ENCODE results near the gene TAF11.
"Not testable (repeated sequence)": the region's sequence is repeated elsewhere in the genome, so short reads cannot be mapped to it uniquely, and the experiment has no call there.

TAF11 gene

DNA sequence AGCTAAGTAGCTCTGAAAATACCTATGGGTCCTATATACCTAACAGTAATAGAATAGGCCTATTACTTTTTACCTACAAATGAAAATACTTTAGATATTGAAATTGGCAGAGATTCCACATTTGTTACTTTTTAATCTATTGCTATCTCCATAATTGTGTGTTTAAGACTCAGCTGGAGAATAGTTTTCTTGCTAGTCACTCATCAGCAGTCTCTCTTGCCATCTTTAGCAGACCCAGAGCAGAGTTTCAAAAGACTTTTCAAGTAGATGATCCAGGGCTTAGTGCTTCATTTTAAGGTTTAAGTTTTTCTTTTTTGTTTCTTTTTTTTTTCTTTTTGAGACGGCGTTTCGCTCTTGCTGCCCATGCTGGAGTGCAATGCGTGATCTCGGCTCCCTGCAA, 14.1 kb upstream of the TAF11 start:
- intact Hi-C loops (cut with DNase I; ENCODE audit: low total_unique reads): no loop called here
- Histone ChIP-seq H3K4me1 (no peaks in the 10 kb centered on the region), H3K4me3 (no peak overlapping the region), H3K27me3 (no peaks in the 10 kb centered on the region), H3K36me3 (no peaks in the 10 kb centered on the region), H3K9me3 (no peaks in the 10 kb centered on the region), H3K27ac (no peak overlapping the region)
- TF ChIP-seq, protein P1, sequence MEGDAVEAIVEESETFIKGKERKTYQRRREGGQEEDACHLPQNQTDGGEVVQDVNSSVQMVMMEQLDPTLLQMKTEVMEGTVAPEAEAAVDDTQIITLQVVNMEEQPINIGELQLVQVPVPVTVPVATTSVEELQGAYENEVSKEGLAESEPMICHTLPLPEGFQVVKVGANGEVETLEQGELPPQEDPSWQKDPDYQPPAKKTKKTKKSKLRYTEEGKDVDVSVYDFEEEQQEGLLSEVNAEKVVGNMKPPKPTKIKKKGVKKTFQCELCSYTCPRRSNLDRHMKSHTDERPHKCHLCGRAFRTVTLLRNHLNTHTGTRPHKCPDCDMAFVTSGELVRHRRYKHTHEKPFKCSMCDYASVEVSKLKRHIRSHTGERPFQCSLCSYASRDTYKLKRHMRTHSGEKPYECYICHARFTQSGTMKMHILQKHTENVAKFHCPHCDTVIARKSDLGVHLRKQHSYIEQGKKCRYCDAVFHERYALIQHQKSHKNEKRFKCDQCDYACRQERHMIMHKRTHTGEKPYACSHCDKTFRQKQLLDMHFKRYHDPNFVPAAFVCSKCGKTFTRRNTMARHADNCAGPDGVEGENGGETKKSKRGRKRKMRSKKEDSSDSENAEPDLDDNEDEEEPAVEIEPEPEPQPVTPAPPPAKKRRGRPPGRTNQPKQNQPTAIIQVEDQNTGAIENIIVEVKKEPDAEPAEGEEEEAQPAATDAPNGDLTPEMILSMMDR (IDR thresholded peaks at IDR 0.05): no peak
- DNase-seq: no peak

DNA sequence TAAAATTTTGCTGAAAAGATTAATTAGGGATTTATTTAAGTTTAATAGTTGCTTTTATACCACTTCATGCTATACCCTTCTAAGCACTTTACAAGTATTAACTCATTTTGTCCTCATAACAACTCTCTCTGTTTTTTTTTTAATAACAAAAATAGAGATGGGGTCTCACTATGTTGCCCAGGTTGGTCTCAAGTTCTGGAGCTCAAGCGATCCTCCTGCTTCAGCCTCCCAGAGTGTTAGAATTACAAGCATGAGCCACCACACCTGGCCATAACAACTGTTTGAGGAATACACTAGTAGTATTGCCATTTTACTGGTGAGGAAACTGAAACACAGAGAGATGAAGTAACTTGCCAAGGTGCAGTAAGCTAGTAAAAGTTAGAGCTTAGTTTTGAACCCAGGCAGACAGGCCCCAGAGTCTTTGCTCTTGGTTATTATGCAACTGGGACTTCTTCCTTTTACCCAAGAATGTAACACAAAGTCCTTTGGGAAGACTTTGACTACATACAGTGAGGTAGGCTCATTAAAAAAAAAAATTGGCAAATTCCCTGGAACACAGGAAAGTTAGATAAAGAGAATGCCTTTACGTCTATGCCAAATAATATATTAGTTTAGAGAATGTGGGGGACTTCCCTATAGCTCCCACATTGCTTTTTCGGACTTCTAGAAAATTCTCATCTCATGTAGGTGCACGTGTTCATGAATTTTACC, 12.6 kb upstream of the TAF11 start:
- no peak overlapping the region for H3K4me3 ChIP-seq
- TF ChIP-seq, protein P1 (IDR thresholded peaks at IDR 0.05): no peak
- H3K9me3 ChIP-seq: no peaks in the 10 kb centered on the region
- H3K4me1 ChIP-seq: no peaks in the 10 kb centered on the region
- H3K36me3 ChIP-seq: no peaks in the 10 kb centered on the region
- intact Hi-C loops (cut with DNase I; ENCODE audit: low total_unique reads): no loop called here
- no peak for DNase-seq
- H3K27me3 ChIP-seq: no peaks in the 10 kb centered on the region
- H3K27ac ChIP-seq: no peak overlapping the region

DNA sequence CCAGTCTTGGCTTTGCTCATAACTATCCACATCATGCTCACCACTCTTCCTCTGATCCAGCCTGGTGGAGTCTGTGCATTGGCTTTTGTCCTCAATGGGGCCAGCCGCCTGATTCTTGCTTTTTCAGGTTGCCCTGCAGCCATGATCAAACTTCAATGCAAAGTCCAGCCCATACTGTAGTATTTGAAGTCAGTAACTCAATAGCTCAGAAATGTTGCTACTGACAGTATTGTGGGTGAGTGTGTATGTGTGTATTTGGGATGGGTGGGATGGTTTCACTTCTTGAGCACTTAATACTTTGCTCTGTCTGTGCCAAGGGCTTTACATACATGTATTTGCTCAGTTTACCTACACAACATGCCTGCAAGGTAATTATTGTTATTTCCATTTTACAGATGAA, 11.9 kb upstream of the TAF11 start:
- H3K4me3 ChIP-seq; DNase-seq; H3K27me3 ChIP-seq; intact Hi-C loops (cut with DNase I; ENCODE audit: low total_unique reads); H3K4me1 ChIP-seq; H3K9me3 ChIP-seq; H3K36me3 ChIP-seq; H3K27ac ChIP-seq: not testable (repeated sequence)

DNA sequence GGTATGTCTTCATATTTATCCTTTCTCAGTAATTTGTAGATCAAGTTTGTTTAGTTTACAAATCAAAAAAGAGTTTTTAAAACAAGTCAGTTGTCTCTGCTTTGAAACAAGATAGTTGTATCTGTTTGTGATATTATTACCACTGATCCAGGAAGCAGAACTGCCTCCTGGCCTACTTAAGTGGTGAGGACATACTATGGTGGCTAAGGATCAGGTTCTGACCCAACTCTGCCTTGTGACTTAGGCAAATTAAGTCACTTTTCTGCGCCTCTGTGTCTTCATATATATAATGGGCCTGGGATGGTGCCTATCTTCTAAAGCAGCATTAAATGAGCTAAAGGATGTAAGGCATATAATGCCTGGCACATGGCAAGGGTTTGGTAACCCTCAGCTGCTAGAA, 9.9 kb upstream of the TAF11 start:
- Histone ChIP-seq H3K27me3 (no peaks in the 10 kb centered on the region), H3K4me1 (no peaks in the 10 kb centered on the region), H3K9me3 (no peaks in the 10 kb centered on the region), H3K4me3 (no peak overlapping the region), H3K27ac (no peak overlapping the region), H3K36me3 (no peaks in the 10 kb centered on the region)
- TF ChIP-seq, protein P1 (IDR thresholded peaks at IDR 0.05): no peak
- DNase-seq: no peak
- intact Hi-C loops (cut with DNase I; ENCODE audit: low total_unique reads): no loop called here

DNA sequence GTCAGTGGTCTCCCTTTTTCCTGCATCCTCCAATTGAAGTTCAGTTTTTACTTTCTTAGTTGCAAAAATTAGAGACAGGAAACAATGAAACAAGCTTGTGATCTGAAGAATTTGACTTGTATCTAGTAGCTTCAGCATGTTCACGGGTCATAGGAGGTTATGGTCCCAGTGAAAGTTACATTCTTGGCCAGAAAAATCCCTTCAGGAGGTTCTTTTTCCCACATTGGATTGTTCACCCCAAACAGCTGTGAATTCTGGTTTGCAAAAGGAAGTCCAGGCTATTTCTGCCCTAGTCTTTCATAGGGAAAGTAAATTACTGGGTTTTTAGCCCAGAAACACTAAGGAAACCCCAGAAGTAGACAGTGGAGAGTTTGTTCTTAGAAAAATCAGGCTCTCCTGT, 9.3 kb upstream of the TAF11 start:
- H3K27ac ChIP-seq: no peak overlapping the region
- DNase-seq: no peak
- no peaks in the 10 kb centered on the region for H3K9me3 ChIP-seq
- no peaks in the 10 kb centered on the region for H3K27me3 ChIP-seq
- H3K4me3 ChIP-seq: no peak overlapping the region
- TF ChIP-seq, protein P1 (IDR thresholded peaks at IDR 0.05): no peak
- no peaks in the 10 kb centered on the region for H3K36me3 ChIP-seq
- intact Hi-C loops (cut with DNase I; ENCODE audit: low total_unique reads): no loop called here
- H3K4me1 ChIP-seq: no peaks in the 10 kb centered on the region

DNA sequence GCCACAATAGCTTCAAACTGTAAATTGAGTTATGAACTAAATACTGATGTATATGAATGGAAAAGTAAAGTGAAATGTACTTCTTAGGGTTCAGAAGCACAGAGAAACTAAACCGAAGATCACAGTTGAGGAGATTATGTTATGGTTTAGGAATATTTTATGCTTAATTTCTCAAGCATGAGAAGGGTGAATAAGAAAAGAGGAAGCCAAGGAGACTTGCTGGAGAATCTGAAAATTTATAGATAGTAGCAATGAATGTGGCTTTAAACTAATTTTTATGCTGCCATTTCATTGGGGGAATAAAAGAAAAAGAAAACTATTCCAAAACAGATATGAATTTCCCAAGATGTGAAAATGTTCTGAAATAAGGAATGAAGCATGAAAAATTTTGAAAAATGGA, 6.9 kb upstream of the TAF11 start:
- Histone ChIP-seq H3K27me3 (no peaks in the 10 kb centered on the region), H3K36me3 (no peaks in the 10 kb centered on the region), H3K4me3 (no peak overlapping the region), H3K4me1 (peaks cover 0 to 22% (median 7%) of the 10 kb centered on the region in 4 donors), H3K9me3 (no peaks in the 10 kb centered on the region), H3K27ac (no peak overlapping the region)
- TF ChIP-seq, protein P1 (IDR thresholded peaks at IDR 0.05): no peak
- no peak for DNase-seq
- intact Hi-C loops (cut with DNase I; ENCODE audit: low total_unique reads): no loop called here

All from tibial artery (tissue), 4 donors.